Epithelial cell of umbilical artery (primary cell): ENCODE results near the gene VWCE. TPM values are rescaled to one million over a fixed set of nuclear protein-coding genes. Genes with fewer than 3 reads are reported as not detected.

Experiments
- total RNA-seq: library from RNA; depleted of rRNA; stranded (reverse); fragments of >200 nt; gene quantifications from 2 replicates; pipeline ENCODE4 v1.2.3, GENCODE V29; 2014

The VWCE gene
- total RNA-seq = 1.6 and 2.3 TPM in 2 replicates

GRCh38 chr11:61294717-61295595 lies at the start of gene VWCE:
VWCE (minus strand) TSS chr11:61295316; CDS start chr11:61295037, 279 bp downstream.

GRCh38 chr11:61332797-61333549 lies 37.9 kb upstream of the VWCE start, which contains the start of the genes DDB1 and TKFC:
DDB1 (minus strand) TSS chr11:61333105; CDS start chr11:61332968, 137 bp downstream.
TKFC (plus strand) TSS chr11:61333228; CDS start chr11:61334729, 1,501 bp downstream.

DNA sequence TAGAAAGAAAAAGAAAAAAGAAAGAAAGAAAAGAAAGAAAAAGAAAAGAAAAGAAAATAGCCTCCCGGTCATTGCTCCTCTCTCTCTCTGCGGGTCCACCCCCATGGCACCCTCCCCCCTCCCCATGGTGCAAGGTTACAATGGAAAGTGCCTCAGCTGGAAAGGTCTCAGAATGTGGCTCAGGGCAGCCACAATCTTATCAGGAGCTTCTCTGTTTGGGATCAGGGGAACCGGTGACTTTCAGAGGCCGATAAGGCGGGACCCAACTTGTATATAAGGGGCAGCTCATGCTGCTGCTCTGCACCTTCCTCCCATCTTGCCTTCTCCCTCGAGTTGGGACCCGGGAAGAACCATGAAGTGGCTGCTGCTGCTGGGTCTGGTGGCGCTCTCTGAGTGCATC lies 54.2 kb downstream of the VWCE start, which contains the start of gene PGA5:
Gene PGA5, plus strand, starts transcription at position 301 of the 400 bp plus-strand sequence. Its CDS starts 52 bp downstream, at position 353.

DNA sequence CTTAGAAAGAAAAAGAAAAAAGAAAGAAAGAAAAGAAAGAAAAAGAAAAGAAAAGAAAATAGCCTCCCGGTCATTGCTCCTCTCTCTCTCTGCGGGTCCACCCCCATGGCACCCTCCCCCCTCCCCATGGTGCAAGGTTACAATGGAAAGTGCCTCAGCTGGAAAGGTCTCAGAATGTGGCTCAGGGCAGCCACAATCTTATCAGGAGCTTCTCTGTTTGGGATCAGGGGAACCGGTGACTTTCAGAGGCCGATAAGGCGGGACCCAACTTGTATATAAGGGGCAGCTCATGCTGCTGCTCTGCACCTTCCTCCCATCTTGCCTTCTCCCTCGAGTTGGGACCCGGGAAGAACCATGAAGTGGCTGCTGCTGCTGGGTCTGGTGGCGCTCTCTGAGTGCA lies 73.1 kb downstream of the VWCE start, which contains the start of gene PGA4:
Gene PGA4, plus strand, starts transcription at position 301 of the 400 bp plus-strand sequence. Its CDS starts 54 bp downstream, at position 355.

Other genes starting within 250 kb of the VWCE start
- gene CD5, start 192.8 kb downstream of the VWCE start, total RNA-seq = not detected in 2 replicates
- 8.7 and 8.8 TPM in 2 replicates for gene VPS37C, start 133.9 kb downstream of the VWCE start, total RNA-seq
- not detected in 2 replicates for gene PGA3, start 91.8 kb downstream of the VWCE start, total RNA-seq
- gene PGA4, start 73.0 kb downstream of the VWCE start, total RNA-seq = not detected in 2 replicates
- gene PGA5, start 54.1 kb downstream of the VWCE start, total RNA-seq = not detected in 2 replicates
- gene DDB1, start 37.8 kb upstream of the VWCE start, total RNA-seq = 253 and 317 TPM in 2 replicates
- 13.0 and 23.4 TPM in 2 replicates for gene TKFC, start 37.9 kb upstream of the VWCE start, total RNA-seq
- gene CYB561A3, start 66.6 kb upstream of the VWCE start, total RNA-seq = 27.9 and 31.5 TPM in 2 replicates
- gene TMEM138, start 67.1 kb upstream of the VWCE start, total RNA-seq = 15.9 and 21.0 TPM in 2 replicates
- 7.5 and 12.3 TPM in 2 replicates for gene TMEM216, start 97.3 kb upstream of the VWCE start, total RNA-seq
- gene CPSF7, start 134.7 kb upstream of the VWCE start, total RNA-seq = 8.4 and 13.1 TPM in 2 replicates
- 30.1 and 66.3 TPM in 2 replicates for gene SDHAF2, start 134.8 kb upstream of the VWCE start, total RNA-seq
- gene LRRC10B, start 213.4 kb upstream of the VWCE start, total RNA-seq = not detected in 2 replicates